ENCODE data around the gene ADAMTS14. TPM values are rescaled to one million over a fixed set of nuclear protein-coding genes. Genes with fewer than 3 reads are reported as not detected.
"Not testable (repeated sequence)": the region's sequence is repeated elsewhere in the genome, so short reads cannot be mapped to it uniquely, and the experiment has no call there.

The ADAMTS14 gene
- total and polyA plus RNA-seq, 12 donors, result under 0.01 to 1.2 (median 0.34) TPM; not detected in 3

DNA sequence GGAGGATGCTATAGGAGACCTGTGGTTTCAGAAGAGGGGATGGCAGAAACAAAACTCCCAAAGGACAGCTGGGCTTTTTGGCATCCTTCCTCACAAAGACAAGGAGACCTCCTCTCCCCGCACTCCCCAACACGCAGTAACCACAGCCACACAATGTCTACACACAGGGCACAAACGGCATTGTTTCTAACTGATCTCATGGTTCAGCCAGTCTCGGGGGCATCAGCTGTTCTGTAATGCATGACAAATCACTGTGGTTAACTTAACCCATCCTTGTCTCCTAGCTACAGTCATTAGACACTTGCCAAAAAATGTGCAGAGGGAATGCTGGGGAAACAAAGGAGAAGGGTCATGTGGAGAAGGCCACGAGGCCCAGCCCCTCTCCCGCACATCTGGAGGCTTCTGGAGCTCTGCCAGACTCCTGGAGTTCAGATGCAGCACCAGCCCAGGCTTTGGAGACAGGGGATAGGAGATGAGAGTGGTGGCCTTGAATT is 7.6 kb upstream of the ADAMTS14 start:
- Histone ChIP-seq H3K9me3 (replicated peaks in 1 of 3) (no peaks in the 10 kb centered on the region), H3K27me3 (no peaks in the 10 kb centered on the region), H3K4me3 (no peak overlapping the region), H3K36me3 (replicated peaks in 1 of 2) (no peaks in the 10 kb centered on the region), H3K27ac (no peak overlapping the region), H3K4me1 (replicated peaks in 1 of 2) (no peaks in the 10 kb centered on the region)
- TF ChIP-seq, protein P1, sequence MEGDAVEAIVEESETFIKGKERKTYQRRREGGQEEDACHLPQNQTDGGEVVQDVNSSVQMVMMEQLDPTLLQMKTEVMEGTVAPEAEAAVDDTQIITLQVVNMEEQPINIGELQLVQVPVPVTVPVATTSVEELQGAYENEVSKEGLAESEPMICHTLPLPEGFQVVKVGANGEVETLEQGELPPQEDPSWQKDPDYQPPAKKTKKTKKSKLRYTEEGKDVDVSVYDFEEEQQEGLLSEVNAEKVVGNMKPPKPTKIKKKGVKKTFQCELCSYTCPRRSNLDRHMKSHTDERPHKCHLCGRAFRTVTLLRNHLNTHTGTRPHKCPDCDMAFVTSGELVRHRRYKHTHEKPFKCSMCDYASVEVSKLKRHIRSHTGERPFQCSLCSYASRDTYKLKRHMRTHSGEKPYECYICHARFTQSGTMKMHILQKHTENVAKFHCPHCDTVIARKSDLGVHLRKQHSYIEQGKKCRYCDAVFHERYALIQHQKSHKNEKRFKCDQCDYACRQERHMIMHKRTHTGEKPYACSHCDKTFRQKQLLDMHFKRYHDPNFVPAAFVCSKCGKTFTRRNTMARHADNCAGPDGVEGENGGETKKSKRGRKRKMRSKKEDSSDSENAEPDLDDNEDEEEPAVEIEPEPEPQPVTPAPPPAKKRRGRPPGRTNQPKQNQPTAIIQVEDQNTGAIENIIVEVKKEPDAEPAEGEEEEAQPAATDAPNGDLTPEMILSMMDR (IDR thresholded peaks at IDR 0.05), result no peak
- no peak for TF ChIP-seq POLR2A (IDR thresholded peaks at IDR 0.05)
- intact Hi-C loops (cut with DNase I), result no loop called here
- peak in 2 of 7 donors; percentile 7 to 11 for DNase-seq
- WGBS, 4 donors, result 33 to 45% (median 42%) methylated on average over 4 to 6 of the region's 6 CpGs

DNA sequence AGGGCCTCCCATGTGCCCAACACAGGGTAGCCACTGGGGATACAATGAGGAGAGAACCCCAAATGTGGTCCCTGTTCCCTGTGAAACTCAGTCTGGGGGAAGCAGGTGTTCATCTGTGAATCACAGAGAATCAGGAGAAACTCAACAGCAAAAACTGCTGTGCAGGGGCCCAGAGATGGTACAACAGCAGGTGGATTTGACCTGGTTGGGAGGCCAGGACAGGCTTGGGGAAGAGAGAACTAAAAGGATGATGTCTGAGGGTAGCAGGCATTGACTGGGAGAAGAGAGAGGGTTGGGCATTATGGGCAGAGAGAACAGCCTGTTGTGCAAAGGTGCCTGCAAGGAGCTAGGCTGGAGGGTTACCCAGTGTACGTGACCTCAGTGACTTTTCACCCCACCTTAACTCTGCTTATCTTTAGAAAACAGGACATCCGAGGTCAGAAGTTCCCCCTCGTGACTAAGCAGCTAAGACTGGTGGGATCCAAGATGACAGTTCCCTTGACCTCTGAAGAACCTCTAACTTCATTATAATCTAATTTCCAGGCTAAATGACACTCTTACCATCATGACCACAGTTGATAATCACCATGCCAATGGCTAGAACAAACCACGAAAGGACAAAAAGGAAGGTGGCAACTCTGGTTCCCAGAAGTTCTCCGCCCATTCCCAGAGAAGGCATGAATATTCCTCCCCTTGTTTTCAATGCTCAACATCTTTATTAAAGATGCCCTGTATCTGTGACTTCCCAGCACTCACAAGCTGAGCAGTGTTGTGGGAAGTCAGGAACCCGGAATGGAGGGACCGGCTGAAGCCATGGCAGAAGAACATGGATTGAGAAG is 5.1 kb upstream of the ADAMTS14 start:
- no peak overlapping the region for H3K4me3 ChIP-seq
- no peak for TF ChIP-seq POLR2A (IDR thresholded peaks at IDR 0.05)
- TF ChIP-seq, protein P1 (IDR thresholded peaks at IDR 0.05), result no peak
- no peak overlapping the region for H3K27ac ChIP-seq
- intact Hi-C loops (cut with DNase I), result no loop called here
- 64 to 74% (median 70%) methylated on average over 7 of the region's 7 CpGs for WGBS, 4 donors
- H3K27me3 ChIP-seq, result no peaks in the 10 kb centered on the region
- no peaks in the 10 kb centered on the region for H3K9me3 ChIP-seq (replicated peaks in 1 of 3)
- DNase-seq, result peak in 1 of 7 donors; percentile 8
- no peaks in the 10 kb centered on the region for H3K36me3 ChIP-seq (replicated peaks in 1 of 2)
- peaks cover 0 to 4% of the 10 kb centered on the region in 2 donors for H3K4me1 ChIP-seq (replicated peaks in 1 of 2)

DNA sequence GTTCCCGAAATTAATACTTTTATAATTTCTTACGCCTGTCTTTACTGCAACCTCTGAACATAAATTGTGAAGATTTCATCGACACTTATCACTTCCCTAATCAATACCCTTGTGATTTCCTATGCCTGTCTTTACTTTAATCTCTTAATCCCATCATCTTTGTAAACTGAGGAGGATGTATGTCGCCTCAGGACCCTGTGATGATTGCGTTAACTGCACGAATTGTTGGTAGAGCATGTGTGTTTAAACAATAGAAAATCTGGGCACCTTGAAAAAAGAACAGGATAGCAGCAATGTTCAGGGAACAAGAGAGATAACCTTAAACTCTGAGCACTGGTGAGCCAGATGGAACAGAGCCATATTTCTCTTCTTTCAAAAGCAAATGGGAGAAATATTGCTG is 4.5 kb upstream of the ADAMTS14 start:
- H3K9me3 ChIP-seq (replicated peaks in 1 of 3); DNase-seq; H3K36me3 ChIP-seq (replicated peaks in 1 of 2); H3K4me3 ChIP-seq; intact Hi-C loops (cut with DNase I); H3K4me1 ChIP-seq (replicated peaks in 1 of 2); H3K27ac ChIP-seq; H3K27me3 ChIP-seq: not testable (repeated sequence)
- 89 to 95% (median 92%) methylated on average over 6 of the region's 6 CpGs for WGBS, 4 donors

DNA sequence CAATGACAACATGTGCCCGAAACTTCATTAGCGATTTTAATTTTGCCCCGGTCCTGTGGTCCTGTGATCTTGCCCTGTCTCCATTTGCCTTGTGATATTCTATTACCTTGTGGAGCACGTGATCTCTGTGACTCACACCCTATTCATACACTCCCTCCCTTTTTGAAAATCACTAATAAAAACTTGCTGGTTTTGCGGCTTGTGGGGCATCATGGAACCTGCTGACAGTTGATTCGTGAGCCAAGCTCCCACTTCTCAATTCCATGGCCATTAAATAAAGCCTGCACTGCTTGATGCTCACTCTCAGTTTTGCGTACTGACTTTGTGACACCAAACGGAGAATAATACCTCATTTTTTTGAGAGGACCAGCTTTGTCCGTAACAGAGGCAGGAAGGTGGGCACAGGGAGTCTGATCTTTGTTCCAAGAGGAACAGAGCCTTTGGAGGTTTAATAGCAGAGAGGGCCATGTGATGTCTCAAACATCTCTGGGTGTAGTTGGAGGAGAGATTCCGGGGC is 3.8 kb upstream of the ADAMTS14 start:
- Histone ChIP-seq H3K36me3 (replicated peaks in 1 of 2) (no peaks in the 10 kb centered on the region), H3K27me3 (no peaks in the 10 kb centered on the region), H3K9me3 (replicated peaks in 1 of 3) (no peaks in the 10 kb centered on the region), H3K4me3 (no peak overlapping the region), H3K4me1 (replicated peaks in 1 of 2) (peaks cover 3 to 9% of the 10 kb centered on the region in 2 donors), H3K27ac (no peak overlapping the region)
- intact Hi-C loops (cut with DNase I), result no loop called here
- 89 to 92% (median 91%) methylated on average over 10 of the region's 10 CpGs for WGBS, 4 donors
- DNase-seq, result no peak
- TF ChIP-seq POLR2A (IDR thresholded peaks at IDR 0.05), result no peak
- TF ChIP-seq, protein P1 (IDR thresholded peaks at IDR 0.05), result no peak

Data from adrenal gland (tissue), 12 donors.